Endothelial cell of umbilical vein (primary cell): ENCODE measurements around the gene FAM163A.

Source experiments
- EZH2 ChIP-seq: IDR thresholded peaks from 2 replicates; pipeline ENCODE4 v1.6.1; 2012; ENCODE audit warnings: borderline replicate concordance, low read depth, mild to moderate bottlenecking, moderate library complexity, low read length, inconsistent platforms; ENCODE audit not compliant: severe bottlenecking
- TF ChIP-seq, protein P1 (sequence below): IDR thresholded peaks from 2 replicates; pipeline ENCODE4 v1.6.1; 2011; ENCODE audit not compliant: insufficient read depth, insufficient read length

DNA sequence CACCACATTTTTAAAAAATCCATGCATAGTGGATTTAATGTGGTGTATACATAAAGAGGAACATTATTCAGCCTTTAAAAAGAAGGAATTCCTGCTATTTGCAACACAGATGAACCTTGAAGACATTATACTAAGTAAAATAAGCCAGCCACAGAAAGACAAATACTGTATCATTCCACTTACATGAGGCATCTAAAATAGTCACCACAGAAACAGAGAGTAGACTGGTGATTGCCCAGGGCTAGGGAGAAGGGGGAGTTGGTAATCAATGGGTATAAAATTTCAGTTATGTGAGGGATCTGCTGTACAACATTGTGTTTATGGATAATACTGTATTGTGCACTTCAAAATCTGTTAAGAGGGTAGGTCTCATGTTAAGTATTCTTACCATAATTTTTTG, 10.0 kb downstream of the FAM163A start:
- no peak for TF ChIP-seq EZH2
- TF ChIP-seq, protein P1, sequence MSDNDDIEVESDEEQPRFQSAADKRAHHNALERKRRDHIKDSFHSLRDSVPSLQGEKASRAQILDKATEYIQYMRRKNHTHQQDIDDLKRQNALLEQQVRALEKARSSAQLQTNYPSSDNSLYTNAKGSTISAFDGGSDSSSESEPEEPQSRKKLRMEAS = no peak
